Occipital lobe (tissue), 2 donors: ENCODE data around the gene UNC13D. TPM values are rescaled to one million over a fixed set of nuclear protein-coding genes. Genes with fewer than 3 reads are reported as not detected.

ENCODE experiments used
- DNase-seq: peaks from one replicate; lab custom pipeline; 2025; lab: John Stamatoyannopoulos, UW
- total RNA-seq: library from RNA; depleted of rRNA; stranded (reverse); fragments of >200 nt; gene quantifications from one replicate; pipeline ENCODE4 v1.2.3, GENCODE V29; 2014

The UNC13D gene
- total RNA-seq, 1 donor from 2014 or later, result 1.1 TPM

GRCh38 chr17:75834928-75835653, 9.1 kb downstream of the UNC13D start:
- no peak for DNase-seq

- DNase-seq, result no peak
Observed at GRCh38 chr17:75834279-75834920, 9.8 kb downstream of the UNC13D start.

- no peak for DNase-seq
Observed at GRCh38 chr17:75832652-75833400, 11.4 kb downstream of the UNC13D start.

- no peak for DNase-seq
Observed at GRCh38 chr17:75832164-75832651, 12.0 kb downstream of the UNC13D start.

GRCh38 chr17:75831032-75831571, 13.1 kb downstream of the UNC13D start:
- no peak for DNase-seq

- DNase-seq, result no peak
Observed at GRCh38 chr17:75830164-75831031, 13.8 kb downstream of the UNC13D start.

GRCh38 chr17:75829747-75830146, 14.5 kb downstream of the UNC13D start:
- no peak for DNase-seq

- DNase-seq, result no peak
Observed at GRCh38 chr17:75828741-75829140, 15.5 kb downstream of the UNC13D start.

GRCh38 chr17:75828076-75828400, 16.2 kb downstream of the UNC13D start:
- DNase-seq, result no peak

GRCh38 chr17:75827308-75828075, 16.7 kb downstream of the UNC13D start:
- no peak for DNase-seq

GRCh38 chr17:75826561-75827307, 17.5 kb downstream of the UNC13D start:
- no peak for DNase-seq

GRCh38 chr17:75825748-75826370, 18.3 kb downstream of the UNC13D start:
- DNase-seq, result no peak

GRCh38 chr17:75825149-75825552, 19.1 kb downstream of the UNC13D start:
- no peak for DNase-seq

GRCh38 chr17:75824666-75825065, 19.5 kb downstream of the UNC13D start:
- no peak for DNase-seq

- DNase-seq, result no peak
Observed at GRCh38 chr17:75824050-75824552, 20.1 kb downstream of the UNC13D start.

GRCh38 chr17:75823257-75824041, 20.8 kb downstream of the UNC13D start:
- no peak for DNase-seq

- DNase-seq, result no peak
Observed at GRCh38 chr17:75822800-75823166, 21.4 kb downstream of the UNC13D start.

- no peak for DNase-seq
Observed at GRCh38 chr17:75822119-75822799, 21.9 kb downstream of the UNC13D start.
